GM18907 (cell line): ENCODE data around the gene ZNF79.

Experiments used
- ATAC-seq: cut with Tn5 transposase; IDR thresholded peaks from one replicate; pipeline ENCODE4 v1.9.1; 2021; ENCODE audit warnings: mild to moderate bottlenecking, moderate library complexity; ENCODE audit not compliant: unreplicated experiment

The ZNF79 gene

DNA sequence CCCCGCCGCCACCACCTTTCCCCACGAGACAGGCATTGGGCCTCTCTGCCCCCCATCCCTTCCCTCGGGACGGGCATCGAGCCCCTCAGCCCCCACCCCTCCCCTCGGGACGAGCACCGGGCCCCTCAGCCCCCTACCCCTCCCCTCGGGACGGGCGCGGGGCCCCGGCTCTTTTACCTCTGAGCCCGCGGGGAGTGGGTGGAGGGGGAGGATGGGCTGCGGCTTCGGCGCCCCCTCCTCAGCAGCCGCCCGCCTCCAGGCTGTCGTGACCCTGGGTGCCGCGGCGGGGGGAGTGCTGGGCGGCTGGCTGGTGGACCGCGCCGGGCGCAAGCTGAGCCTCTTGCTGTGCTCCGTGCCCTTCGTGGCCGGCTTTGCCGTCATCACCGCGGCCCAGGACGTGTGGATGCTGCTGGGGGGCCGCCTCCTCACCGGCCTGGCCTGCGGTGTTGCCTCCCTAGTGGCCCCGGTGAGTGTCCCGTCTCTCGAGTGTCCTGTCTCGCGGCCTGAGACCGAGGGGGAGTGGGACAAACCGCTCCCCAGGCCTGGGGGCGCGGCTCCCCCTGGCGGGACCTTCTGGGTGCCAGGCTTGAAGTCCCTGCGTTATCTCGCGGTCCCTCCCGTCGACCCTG lies 26.4 kb upstream of the ZNF79 start:
- no peak for ATAC-seq

DNA sequence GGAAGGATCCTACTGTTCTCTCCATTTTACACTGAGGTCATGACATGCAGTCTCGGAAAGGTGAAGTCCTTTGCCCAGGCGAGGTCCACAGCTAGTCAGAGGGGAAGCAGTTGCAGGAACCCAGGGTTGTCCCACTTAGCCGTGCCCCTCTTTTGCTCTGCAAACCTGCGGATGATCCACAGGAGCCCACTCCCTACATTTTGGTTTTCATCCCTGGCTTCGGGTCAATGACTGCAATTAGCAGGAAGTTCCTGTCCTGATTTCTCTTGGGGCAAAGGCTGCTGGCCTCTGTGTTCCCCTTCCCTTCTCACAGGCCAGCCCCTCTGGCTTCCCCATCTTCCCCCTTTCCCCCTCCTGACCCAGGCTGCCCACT lies 25.9 kb upstream of the ZNF79 start:
- ATAC-seq: no peak

DNA sequence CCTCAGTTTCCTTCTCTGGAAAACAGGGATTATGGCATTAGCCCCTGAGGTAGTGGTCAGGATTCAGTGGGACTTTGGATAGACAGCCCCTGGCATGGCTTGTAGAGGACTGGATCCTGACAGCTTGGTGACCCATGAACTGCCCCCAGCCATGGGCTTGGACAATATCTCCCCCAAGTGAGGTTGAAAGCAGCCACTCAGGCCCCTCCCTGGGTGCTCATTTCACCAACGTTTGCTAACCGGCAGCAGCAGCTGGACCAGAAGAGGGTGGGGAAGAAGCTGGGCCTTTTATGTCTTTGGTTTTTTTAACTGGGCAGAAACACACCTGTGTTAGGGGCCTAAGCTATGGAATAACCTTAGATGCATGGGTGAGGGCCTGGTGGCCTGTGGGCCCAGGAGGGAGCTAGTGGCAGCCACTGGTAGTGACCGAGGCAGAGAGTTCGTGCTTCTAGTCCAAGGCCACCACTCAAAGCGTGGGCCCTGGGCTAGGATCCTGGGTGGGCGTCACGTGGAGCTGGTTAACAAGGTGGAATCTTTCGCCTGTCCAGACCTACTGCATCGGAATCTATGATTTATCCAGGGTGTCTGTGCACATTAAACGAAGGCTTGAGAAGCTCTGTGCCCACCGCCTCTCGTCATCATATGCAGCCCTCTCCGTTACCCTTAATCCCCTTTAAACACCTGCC lies 25.3 kb upstream of the ZNF79 start:
- no peak for ATAC-seq

DNA sequence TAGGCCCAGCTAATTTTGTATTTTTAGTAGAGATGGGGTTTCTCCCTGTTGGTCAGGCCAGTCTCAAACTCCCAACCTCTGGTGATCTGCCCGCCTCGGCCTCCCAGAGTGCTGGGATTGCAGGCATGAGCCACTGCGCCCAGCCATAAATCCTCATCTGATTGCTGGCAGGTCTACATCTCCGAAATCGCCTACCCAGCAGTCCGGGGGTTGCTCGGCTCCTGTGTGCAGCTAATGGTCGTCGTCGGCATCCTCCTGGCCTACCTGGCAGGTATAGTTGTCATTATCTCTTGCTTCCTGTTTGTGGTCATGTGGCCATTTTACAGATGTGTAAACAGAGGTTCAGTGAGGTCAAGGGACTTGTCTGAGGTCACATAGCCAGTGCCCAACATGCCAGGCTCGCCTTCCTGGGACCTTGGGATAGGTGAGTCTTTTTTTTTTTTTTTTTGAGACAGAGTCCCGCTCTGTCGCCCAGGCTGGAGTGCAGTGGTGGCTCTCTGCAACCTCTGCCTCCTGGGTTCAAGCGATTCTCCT lies 24.4 kb upstream of the ZNF79 start:
- ATAC-seq: no peak

DNA sequence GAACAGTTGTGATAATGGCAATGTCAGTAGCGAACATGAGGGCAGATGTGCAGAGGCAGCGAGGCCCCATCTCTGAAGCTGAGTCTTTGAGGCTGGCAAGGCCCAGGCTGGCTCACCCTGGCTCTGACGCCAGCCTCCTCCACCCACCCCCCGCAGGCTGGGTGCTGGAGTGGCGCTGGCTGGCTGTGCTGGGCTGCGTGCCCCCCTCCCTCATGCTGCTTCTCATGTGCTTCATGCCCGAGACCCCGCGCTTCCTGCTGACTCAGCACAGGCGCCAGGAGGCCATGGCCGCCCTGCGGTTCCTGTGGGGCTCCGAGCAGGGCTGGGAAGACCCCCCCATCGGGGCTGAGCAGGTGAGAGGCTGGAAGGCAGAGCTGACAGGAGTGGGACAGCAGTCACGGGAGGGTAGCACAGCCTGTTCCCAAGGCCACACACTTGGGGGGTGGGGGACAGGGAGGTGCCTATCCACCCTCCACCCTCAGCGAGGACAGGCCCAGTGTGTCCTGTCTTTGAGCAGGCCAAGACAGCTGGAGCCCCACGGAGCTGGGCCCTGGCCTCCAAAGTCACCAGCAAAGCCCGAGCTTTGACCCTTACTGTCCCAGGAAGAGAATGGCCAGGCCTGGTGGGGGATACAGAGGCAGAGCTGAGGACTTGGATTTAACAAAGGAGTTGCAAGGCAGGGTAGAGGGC lies 21.6 kb upstream of the ZNF79 start:
- ATAC-seq: no peak

DNA sequence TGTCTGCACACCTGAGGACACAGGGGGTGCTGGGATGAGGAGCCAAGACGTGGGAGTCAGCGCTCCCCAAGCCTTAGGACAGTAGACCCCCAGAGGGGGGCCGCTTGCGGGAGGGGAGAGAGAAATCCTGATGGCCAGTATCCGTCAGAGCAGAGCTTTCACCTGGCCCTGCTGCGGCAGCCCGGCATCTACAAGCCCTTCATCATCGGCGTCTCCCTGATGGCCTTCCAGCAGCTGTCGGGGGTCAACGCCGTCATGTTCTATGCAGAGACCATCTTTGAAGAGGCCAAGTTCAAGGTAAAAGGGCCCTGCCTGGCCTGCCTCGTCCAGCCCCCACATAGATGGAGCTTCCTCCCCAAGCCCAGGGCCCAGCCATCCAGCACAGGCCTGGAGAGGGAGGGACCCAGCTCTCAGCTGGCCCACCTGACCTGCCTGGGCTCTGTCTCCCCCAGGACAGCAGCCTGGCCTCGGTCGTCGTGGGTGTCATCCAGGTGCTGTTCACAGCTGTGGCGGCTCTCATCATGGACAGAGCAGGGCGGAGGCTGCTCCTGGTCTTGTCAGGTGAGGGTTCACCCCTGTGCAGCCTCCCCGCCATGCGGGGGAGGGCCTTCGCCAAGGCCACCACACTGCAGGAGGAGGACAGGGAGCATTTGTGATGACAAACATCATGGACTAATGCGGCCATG lies 20.5 kb upstream of the ZNF79 start:
- no peak for ATAC-seq

DNA sequence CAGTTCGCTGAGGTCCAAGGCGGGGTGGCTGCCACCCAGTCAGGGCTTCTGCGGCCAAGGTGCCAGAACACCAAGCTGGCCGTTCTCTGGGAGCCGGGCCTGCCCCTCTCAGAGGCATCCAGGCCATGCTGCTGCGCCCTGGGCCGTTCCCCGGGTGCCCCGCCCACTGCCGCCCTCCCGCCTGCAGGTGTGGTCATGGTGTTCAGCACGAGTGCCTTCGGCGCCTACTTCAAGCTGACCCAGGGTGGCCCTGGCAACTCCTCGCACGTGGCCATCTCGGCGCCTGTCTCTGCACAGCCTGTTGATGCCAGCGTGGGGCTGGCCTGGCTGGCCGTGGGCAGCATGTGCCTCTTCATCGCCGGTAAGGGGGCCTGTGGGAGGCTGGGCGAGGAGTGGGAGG lies 19.6 kb upstream of the ZNF79 start:
- no peak for ATAC-seq

DNA sequence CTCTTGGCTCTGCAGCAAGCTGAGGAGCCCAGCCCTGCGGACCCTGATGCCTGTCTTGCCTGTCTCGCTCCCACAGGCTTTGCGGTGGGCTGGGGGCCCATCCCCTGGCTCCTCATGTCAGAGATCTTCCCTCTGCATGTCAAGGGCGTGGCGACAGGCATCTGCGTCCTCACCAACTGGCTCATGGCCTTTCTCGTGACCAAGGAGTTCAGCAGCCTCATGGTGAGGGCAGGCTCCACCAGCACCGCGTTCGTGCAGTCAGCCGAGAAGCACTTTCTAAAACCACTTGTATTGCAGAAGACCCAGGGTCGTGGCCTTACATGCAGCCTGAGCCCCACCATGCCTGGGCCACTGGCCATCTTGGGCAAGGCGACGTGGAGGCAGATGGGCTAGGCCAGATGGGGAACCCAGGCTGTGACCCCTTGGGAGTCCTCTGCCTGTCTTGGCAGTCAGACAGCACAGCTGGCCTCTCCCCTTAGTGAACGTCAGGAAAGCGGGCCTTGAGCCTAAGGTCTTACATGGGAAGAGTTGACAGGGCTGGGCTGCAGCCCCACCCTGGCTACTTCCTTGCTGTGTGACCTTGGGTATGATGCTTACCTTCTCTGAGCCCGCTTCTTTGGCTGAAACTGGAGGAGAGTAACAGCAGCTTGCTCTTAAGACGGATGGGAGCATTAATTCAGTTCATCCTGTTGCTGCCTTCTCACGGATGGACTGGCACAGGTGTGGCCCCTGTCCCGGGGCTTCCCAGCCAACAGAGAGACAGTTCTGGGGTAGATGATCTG lies 18.6 kb upstream of the ZNF79 start:
- no peak for ATAC-seq

DNA sequence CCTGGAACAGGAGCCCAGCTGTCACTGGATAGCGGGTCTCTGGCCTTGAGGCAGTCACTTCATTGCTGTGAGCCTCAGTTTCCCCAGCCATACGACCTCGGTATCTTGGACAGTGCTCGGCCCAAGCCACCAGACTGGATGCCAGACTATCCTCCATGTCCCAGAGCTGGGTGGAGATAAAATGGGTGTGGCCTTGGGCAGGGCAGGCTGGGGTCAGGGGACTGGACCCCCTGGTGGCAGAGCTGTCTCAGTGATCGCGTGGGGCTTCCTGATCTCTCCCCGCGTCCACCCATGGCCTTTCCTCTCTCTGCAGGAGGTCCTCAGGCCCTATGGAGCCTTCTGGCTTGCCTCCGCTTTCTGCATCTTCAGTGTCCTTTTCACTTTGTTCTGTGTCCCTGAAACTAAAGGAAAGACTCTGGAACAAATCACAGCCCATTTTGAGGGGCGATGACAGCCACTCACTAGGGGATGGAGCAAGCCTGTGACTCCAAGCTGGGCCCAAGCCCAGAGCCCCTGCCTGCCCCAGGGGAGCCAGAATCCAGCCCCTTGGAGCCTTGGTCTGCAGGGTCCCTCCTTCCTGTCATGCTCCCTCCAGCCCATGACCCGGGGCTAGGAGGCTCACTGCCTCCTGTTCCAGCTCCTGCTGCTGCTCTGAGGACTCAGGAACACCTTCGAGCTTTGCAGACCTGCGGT lies 17.2 kb upstream of the ZNF79 start:
- ATAC-seq: no peak

DNA sequence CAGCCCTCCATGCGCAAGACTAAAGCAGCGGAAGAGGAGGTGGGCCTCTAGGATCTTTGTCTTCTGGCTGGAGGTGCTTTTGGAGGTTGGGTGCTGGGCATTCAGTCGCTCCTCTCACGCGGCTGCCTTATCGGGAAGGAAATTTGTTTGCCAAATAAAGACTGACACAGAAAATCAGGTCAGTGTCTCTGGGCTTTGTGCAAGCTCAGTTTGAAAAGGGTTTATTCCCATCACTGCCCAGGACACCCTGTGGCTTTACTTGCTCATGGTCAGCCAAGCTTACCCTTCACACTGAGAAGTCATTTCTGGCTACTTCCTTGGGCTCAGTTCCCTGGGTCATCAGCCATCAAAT lies 16.7 kb upstream of the ZNF79 start:
- ATAC-seq: no peak

DNA sequence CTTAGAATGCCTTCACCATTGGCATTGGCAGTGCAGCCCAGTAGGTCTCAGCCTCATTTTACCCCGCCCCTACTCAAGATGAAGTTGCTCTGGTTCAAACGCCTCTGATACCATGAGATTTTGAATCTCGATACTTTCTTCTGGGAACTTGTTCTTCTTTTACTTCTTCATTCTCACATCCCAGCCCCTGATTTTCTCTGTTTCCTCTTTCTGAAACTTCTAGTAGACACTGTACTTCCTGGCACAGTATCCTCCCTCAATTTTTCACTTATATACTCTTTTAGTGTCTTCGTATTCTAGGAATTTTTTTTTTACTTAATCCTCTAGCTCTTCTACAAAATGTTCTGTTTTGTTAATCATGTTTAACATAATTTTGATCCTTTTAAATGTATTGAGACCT lies 13.1 kb upstream of the ZNF79 start:
- no peak for ATAC-seq

DNA sequence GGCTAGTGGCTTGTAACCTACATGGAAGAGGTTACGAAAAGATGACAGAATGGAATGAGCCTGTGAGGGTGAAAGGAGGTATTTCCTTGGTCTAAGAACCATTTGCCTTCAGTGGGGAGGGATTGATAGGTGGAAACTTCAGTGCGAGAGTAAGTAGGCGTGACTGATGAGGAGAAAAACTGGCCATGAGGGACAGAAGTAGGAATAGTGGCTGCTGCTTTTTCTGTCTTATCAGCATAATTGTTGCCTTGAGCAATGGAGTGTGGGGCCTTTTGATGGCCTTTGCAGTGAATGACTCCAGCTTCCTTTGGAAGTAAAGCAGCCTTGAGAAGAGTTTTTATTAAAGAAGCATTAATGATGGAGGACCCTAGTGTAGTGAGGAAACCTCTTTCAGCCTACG lies 9.0 kb upstream of the ZNF79 start:
- ATAC-seq: no peak

DNA sequence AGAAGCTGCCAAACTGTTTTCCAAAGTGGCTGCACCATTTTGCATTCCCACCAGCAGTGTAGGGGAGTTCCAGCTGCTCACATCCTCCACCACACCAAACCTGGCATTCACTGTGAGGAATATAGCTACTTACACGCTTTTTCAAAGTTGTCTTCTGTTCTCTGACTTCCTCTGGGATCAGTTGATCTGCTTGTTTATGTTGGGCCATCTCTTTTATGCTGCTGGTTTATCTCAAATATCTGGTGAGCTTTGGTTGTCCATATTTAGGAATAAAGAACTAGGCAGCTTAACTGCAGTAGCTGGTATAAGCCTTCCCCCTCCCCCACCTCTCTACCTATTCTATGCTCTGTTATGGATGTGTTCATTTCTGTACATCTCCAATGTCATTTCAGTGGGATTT lies 8.5 kb upstream of the ZNF79 start:
- no peak for ATAC-seq

DNA sequence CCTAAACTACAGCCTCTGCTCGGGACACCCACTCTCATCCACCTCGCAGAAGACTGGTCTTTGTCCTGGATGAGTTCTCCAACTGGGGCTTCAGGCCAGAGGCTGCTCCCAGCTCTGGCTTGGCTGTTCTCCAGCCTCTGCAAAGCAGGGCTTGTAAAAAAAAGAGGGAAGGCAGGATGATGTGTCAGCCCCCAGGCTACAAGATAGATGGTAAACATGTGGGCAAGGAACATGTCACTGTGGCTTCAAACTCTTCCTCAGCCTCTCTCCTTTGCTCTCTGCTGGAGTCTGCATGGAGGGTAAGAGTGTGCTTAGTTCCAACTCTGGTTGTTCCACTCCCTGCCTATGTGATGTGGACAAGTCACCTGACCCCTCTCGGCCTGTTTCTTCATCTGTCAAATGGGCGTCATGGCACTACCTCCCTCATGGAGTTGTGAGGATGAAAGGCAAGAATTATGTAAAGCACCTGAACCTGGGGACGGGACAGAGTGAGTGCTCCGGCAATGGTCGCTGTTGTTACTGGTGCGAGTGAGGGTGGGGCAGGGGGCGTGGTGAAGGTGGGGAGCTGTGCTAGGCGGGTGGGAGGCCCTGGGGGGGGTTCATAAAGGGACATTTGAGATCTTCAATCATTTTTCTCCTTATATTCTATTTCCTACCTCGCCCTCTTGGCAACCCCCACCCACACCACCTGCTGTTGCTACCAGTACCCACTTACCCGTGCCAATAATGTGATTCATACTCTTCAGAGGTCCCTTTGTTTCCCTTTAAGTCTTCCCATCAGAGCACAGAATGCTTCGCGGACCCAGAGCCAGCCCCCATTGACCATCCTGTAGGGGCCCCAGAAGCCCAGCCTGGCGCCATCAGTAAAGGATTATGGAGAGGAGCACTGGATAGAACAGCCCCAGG lies 6.8 kb upstream of the ZNF79 start:
- ATAC-seq: no peak

DNA sequence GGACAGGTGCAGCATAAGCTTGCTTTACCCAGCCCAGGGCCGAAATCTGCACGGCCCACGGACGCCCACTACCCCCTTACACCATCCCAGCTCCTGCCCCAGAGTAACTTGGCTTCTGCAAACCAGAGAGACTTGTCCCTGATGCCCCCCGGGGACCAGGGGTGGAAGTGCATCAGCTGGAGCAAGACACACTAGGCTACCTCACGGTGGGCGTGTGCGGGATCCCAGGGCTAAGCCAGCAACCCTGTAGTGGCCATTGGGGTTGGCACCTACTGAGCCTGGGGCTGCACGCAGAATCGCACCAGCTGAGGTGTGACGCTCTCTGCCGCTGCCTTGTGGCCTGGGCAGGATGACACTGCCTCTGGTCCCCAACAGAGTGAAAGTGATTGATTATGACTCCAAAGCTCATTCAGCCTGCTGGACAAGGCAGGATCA lies 6.1 kb upstream of the ZNF79 start:
- ATAC-seq: no peak

DNA sequence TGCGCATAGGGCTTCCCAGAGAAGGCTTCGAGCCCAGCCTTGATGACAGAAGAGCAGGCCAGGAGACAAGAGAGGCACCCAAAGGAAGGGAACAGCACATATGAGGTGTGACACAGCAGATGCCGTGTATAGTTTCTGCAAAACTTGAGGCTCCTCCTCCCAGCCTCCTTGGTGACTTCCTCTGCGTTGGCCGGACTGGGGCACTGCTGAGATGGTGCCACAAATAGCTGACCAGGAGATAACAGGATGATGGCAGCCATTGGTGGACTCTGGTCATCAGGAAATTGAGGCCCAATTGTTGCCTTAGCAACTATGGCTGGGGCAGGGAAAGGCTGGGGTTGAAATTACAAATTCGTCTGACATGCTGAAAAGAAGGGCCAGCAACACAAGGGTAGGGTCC lies 4.8 kb upstream of the ZNF79 start:
- ATAC-seq: no peak

DNA sequence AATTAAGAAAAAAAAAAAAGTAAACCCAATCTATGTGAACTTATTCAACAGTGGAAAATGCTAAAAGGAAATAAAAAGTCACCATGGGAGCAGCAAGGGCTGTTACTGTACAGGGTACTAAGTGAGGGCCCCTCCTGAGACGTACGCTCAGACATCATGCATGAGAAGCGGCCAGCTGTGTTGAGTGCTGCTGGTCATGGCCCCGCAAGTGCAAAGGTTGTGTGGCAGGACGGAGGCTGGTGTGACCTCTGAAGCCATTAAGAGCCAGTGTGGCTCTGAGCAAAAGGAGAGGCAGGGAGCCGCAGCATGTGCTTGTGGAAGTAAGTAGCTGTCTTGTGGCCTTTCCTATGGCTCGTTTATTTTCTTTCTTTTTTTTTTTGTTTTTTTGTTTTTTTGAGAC lies 3.1 kb upstream of the ZNF79 start:
- no peak for ATAC-seq

DNA sequence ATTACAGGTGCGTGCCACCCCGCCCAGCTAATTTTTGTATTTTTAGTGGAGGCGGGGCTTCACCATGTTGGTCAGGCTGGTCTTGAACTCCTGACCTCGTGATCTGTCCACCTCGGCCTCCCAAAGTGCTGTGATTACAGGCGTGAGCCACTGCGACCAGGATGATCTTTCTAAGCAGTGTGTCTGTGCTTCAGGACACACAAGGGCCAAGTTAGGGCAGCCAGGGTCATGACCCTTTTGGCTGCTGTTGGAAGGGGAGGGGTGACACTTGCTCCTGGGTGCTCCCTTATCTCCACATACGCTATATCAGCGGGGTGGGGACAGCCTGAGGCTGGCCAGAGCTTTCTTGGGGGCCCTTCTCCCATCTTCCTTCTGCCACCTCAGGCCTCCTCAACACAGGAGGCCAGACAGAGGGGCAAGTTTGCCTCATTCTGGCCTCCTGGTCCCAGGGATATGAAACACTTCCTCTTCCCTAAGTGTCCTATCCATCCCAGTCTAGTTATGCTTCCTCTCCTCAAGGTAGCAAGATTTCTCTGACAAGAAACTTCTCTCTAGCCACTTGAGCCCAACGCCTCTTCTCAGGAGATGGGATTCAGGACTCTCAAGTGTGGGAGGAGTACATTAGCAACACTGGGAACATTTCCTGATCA lies 1.9 kb upstream of the ZNF79 start:
- ATAC-seq: no peak

DNA sequence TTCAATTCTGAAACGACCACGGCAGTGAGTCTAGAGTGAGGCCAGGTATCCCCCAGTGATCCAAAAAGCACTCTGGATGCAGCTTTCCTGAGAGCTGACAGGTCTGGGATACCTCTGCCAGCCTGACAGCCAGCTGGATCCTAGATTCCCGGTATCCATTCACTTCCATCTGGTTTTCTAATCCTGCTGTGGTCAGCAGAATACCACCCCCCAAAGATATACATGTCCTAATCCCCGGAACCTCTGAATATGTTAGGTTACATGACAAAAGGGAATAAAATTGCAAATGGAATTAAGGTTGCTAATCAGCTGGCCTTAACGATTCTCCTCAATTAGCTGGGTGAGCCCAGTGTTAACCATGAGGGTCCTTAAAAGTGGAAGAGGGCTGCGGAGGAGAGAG lies 1.4 kb upstream of the ZNF79 start:
- no peak for ATAC-seq
